HG03060 (cell line): Measurements from ENCODE around the gene DISP2.

Source experiments
- ATAC-seq: cut with Tn5 transposase; IDR thresholded peaks from one replicate; pipeline ENCODE4 v1.9.1; 2021; ENCODE audit warnings: low read depth, moderate number of reproducible peaks; ENCODE audit not compliant: unreplicated experiment

Gene DISP2

DNA sequence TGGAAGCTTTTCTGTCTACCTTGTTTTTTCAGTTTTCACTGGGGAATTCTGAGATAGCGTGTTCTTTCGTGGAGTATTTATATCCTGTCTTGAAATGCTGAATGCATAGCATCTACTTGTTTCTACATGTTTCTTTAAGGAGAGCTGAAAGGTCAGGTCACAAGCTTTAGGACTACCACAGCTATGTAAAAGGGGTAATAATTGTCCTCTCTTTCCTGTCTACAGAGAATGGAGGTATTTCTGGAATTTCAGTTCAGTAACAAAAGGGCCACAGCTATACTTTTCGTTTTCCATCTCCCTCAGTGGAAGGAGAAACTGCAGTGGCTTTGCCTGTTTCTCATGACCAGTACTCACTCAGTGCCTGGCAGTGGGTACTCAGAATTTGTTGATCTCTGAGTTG lies 29.8 kb upstream of the DISP2 start:
- ATAC-seq: no peak

DNA sequence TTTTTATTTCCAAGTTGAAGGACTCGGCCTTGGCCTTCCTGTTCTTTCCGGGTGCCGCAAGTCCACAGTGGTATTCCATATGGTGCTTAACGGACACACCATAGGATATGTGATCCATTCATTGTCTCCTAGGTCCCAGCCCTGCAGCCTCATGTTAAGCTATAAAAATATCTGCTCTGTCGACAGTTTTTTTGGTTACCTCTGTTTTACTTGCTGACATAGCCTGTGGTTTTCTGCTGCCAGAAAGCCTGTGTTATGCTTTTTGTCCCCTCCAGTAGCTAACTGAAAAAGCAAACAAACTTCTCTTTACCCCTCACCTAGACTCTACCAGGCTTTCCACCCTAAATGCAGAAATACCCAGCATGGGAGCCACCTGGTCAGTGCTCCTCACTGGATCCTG lies 29.3 kb upstream of the DISP2 start:
- no peak for ATAC-seq

DNA sequence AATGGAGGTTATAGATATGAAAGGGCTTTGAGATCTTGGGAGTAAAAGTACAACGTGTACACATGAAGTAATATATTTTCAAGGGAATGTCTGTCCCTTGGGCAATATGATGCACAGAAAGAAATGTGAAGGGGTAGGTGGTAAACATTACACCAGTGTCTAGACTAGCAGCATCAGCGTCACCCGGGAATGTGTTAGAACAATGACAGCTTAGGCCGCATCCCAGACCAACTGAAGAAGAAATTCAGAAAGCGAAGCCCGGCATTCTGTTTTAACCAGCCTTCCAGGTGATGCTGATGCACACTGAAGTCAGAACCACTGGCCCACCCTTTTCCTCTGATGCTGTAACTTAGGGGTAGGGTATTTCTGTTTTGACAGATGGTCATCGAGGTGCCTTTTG lies 28.2 kb upstream of the DISP2 start:
- ATAC-seq: no peak

DNA sequence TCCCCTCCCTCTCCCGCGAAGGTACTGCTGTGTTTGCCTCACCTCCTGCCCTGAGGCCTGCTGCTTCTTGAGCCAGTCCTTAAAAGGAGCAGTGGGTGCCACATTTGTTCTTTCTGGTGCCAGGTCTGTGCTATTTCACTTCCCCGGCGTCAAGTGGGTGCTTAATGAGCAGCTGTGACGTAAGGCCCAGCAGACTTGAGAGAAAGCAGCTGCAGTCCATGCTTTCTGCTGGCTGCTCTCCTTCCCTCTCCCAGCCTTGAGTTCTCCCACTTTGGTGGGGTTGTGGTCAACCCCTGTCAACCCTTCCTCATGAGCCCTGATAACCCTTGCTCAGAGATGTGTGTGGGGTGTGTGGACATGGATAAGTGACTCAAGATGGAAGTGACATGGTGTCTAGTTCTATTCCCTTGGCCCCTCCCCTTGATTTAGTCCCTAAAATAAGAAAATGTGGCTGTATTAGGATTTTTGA lies 27.6 kb upstream of the DISP2 start:
- ATAC-seq: no peak

DNA sequence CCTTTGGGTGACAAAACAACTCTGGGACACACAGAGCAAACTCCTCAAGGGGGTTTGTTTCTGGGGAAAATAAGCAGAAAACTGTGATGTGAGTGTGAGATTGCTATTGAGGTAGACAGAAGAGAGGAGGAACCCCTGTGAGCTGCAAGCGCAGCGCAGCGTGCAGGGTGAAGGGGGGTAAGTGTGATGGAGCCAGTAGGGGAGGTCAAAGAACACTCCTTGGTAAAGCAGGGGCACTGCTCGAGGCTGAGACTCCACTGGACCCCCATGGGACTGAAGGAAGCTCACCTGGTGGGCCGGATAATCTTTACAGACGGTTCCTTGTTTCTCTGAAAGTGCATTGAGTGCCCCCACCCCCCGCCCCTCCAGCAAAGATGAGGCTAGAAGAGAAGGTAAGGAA lies 27.0 kb upstream of the DISP2 start:
- ATAC-seq: no peak

DNA sequence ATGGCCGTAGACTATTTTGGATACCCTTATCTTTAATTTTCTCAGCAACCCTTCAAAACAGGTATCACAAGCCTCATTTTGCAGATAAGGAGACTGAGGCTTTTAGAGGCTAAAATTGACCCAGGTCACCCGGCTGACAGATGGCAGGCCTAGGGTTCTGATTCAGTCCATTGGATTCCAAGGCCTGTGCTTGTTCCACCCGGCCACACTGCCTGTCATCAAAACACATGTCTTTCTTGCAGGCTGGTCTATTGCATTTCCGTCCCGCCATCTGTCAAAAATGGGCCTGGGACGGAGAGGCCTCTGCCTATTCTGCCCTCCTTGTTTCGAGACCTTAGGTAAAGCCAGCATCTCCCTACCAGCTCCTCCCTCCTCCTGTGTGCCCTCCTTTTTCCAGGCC lies 26.4 kb upstream of the DISP2 start:
- no peak for ATAC-seq

DNA sequence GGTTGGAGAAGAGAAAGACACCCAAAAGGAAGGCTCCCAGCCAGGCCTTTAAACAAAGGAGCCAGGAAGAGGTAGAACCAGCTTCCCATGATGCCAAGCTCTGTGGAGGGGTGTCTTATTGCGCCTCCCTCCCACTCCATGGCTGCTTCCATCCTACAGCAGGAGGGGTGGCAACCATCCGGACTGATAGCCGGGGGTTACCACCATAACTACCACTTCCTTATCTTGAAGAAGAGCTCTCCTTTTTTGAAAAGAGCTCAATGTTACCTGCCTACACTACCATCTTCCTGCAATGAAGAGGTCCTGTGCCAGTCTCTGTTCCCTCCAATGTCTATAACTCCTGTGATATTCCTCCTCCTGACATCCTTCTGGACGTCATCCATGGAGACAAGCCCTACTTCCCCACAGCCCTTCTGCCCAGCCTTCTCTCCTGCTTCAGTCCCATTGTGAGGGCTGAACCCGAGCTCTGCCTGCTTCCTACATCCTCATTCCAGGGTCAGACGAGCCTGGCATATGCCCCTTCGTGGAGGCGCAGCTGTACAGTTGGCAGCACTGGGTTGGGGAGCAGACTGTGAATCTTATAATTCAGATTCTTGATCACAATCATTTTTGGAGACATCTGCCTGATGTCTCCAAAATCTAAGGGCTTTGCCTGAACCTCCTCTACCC lies 25.8 kb upstream of the DISP2 start:
- no peak for ATAC-seq

DNA sequence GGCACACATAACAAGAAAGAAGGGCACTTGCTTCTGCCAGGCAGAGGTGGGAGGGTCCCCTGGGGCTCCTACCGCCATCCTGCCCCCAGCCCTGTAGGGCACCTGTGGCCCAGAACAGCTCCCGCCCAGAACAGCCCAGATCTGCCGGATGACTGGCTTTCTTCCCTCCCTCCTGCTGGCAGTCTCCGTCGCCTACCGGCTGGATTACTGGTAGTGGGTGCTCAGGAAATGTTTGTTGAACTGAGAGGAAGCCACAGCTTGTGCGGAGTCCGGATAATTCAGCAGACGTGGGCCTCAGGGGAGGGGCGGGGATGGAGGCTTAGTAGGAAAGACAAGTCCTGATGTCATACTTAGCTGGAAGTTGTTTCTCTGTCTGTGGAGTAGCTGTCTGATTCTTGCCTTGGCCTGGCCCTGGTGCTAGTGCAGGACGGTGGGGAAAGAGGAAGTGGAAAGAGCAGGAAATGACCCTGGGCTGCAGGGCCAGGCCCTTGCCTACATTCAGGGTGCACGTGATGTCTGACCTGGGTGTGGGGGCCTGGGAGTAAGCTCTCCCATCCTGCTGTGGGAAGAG lies 24.0 kb upstream of the DISP2 start:
- ATAC-seq: no peak

DNA sequence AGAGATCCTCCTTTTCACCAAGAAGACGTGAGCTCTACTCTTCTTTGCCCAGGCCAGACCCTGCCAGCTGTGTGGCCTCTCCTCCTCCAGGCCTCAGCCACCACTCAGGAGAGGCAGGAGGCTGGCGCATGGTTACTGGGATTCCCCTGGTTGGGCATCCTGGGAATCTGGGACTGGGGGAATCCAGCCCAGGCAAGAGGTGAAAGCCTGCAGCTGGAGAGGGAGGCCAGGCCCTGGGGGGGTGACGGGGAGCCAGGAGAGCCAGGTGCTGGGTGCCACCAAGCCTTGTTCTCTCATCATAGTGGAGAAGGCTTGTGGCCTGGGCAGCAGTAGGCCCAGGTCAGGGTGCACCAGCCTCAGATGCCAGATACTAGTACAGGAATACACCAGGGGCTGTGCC lies 23.5 kb upstream of the DISP2 start:
- ATAC-seq: no peak

DNA sequence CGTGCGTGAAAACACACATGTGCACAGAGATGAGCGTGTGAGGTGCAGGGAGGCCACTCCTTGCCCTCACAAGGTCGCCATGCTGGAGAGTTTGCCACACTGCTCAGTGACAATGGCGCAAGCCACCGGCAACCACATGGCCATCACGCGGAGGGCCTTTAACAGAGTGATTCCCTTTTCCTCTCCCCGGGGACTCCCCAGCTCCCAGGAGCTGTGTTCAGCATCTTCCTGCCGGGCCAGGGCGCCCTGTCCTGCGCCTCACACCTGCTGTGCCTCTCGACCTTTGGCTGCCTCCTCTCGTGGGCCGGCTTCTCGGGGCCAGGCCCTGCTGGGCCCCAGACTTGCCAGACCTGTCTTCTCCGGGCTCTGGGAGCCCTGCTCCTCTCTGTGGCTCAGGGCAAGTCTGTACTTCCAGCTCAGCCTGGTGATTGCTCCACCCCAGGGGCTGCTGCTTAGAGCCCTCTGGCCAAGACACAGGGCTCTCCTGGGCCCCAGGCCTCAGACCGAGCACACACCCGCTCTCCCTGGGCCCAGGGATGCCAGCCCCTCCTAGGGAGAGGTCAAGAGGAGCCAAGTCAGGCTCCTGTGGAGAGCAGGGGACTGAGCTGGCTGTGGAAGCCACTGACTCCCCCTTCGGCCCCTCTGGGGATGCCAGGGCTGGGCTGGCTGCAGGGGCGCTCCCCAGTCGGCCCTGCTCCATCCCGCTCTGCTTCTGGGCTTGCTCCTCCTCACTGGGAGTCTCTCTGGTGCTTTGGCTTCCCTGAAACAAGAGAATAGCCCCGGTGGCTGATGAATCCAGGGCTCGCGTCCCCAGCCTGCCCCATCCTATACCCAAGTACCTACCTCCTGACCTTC lies 22.9 kb upstream of the DISP2 start:
- no peak for ATAC-seq

DNA sequence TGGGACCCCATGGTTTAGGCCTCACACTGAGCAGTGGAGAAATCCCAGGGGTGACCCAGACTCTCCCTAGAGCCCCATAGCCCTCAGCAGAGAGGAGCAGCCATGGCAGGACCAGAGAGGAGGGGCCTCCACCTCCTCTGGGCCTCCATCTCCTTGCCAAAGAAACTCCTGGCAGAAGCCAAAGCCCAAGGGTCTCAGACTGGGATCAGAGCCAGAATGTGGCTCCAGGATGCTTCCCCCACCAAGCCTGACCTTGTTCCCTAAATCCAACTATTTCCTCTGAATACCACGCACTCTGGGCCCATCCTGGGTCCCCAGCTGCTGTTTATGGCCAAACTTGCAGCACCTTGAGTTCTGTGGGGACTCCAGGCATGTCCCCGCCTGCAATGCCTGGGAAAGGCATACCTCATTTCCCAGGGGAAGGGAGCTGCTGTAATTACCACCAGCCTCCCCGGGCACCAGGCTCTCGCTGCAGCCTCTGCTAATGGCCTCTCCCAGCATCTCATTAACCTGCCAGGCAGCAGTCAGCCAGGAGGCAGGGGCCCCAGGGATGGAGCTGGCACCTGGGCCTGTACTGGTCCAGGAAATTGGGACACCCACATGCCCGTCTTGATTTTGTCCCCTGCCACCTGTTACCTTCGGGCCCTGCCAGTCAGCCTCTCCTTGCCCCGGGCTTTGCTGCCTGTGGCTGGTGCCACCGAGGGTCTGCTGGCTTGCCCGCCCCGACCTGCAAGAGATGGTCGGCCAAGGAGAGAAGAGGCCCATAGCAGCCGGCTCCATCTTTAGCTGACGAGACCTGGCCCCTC lies 21.9 kb upstream of the DISP2 start:
- ATAC-seq: no peak

DNA sequence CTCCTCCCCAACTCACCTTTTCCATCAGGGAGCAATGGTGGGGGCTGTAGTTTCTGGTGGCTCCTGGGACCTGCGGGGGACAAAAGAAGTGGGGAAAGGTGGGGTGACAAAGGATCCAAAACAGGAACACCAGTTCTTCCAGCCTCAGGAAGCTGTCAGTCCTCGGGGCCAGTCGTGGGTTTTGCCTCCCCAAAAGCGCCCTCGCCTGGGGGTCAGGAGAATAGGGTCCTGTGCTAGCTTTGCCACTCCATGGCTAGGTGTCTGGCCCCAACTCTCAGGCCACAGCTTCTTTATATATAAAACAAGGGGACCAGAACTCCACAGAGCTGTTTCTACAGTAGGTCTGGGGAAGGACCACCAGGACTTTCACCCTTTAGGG lies 21.3 kb upstream of the DISP2 start:
- ATAC-seq: no peak

DNA sequence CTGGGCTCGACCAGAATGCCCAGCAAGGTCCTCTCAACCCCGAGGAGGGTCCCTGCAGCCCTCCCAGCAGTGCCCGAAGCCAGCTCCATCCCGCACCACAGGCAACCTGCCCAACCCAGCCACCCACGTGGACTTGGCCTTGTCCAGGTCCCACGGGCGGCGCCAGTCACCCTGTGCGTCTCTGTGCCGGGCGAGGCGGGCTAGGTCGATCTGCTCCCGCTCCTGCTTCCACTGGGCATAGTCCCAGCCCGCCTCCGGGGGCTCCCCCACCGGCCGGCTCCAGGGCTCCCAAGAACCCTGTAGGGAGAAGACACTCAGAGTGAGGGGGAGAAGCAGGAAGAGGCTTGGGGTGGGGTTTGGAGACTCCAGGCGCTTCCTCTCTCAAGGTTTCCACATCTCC lies 20.4 kb upstream of the DISP2 start:
- no peak for ATAC-seq

DNA sequence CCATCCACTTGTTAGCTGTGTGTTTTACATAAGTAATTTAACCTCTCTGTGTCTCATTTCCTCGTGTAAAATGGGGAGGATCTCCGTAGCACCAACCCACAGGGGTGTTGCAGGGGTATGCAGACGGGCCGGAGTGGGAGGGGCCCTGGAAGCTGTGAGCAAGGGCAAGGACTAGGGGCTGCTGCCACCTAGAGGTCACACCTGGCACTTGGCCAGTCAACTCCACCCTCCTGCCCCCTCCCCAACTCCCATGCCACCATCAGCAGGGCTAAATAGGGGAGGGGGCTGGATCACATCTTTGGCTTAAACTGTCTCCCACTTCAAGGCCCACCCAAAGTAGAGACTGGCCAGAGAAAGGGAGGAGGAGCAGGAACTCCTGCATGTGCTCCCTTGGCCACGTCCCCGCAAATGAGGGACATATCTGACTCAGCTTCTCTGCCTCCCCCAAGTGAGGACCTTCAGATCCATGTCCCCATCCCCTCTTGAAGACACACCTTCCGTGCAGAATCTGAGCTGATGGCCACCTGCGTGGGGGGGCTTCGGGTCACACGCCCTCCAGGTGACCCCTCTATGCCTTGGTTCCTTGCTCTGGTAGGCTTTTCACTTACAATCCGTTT lies 19.9 kb upstream of the DISP2 start:
- ATAC-seq: no peak

DNA sequence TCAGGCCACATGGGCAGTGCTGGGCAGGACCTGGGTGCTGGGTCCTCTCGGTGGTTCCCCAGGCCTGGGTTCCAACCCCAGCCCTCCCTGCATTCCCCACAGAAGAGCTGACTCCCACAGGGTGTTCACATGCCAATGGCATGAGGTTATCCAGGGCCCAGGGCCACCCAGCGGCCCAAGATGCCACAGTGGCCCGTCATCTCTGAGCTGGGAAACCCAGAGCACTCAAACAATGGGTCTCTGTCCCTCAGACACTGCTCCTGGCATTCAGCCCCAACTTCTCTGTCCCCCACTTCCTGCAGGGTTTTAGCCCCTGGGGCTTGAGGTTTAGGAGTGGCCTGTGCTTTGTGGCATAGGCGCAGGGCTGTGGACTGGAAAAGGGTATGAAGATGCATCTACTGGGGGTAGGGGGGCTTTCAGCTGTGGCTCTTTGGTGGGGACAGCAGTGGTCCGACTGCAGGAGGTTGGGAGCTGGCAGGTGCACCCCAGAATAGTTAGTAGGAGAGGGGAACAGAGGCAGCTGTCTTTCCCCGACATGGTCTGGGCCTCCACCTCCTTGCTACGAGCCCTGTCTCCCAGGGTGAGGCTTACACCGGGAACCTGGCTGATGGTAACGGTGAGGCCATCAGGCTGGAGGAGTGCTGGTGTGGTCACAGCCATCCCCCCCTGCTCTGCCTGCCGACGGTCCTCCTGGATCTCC lies 18.9 kb upstream of the DISP2 start:
- ATAC-seq: no peak

DNA sequence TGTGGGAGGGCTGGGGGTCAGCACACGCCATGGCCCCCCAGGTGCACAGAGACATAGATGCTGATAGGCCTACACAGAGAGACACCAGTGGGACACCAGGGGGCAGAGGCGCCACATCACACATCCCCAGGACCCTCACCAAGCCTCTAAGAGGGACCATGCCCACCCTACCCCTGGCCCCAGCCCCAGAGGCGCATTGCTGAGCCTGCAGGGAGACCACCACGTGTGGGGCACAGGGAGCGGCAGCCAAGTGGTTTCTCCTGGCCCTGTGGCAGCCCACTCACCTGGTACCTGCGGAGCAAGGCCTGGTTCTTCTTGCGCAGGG lies 18.4 kb upstream of the DISP2 start:
- no peak for ATAC-seq

DNA sequence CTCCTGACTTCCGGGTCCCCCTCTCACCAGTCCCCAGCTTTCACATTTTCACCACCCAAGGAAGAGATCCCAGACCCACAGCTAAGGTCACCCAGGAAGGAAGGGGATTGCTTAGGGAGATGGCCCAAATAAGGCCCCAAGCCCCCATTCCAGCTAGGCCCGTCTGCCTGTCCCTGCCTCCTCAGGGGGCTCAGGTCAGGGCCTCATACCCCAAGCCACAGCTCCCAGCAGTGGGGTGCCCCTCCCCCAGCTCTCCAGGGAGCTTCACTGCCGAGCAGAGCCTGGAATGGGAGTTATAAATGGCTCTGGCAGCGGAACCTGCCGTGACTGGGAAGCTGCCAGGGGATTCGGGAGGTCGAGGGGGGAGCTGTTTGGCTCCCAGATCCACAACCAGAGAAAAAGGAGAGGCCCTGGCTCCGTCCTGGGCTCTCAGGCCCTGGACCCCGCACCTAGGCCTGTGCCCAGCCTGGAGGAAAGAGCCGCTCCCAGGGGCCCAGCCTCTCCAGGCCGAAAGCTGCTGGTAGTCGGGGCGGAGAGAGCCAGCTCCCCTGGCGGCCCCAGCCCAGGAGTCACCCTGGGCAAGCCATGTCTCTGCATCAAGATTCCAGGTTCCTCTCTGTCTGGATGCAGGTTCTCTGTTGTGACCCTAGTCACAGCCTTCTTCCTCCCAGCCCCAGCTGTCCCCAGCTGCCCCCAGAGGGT lies 17.8 kb upstream of the DISP2 start:
- ATAC-seq: no peak

DNA sequence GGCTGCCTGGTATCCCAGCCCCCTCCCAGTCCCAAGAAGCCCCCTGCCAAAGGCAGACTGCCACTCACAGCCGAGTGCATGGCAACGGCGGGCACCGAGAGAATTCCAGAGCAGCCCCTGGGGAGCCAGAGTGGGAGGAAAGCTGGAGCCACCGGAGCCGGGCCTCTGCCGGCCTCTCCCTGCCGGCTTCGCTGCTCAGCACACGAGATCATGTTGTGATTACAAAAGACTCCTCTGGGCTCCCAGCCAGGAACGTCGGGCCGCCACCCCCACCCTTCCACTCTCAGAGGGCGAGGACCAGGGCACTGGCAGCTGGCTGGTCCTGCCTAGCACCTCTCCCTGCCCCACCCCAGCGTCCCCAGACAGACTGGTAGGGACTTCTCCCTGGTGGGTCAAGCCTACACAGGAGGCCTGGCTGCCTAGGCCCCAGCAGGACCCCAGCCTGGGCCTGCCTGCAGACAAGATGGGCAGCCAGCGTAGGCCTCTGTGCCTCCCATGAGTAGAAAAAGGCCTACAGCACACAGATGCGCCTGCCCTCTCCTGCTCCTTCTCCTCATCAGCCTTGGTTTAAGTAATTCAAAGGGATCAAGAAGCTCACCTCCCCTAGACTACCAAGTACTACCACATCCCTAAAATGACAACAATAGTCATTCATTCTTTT lies 17.1 kb upstream of the DISP2 start, which contains the start of gene CCDC9B:
Gene CCDC9B, minus strand, starts transcription at position 200 of the 661 bp plus-strand sequence. Its CDS starts 120 bp downstream, at position 80.
- no peak for ATAC-seq
